Activated T-helper 2 cell treated with anti-CD3 and anti-CD28 coated beads, Interferon-gamma antibody, Interleukin-2, Interleukin-4, amounts not matched to agents 10 μg/mL and 5 μg/mL and 100 μg/mL, durations not matched to agents 14 hours and 24 hours and 36 hours (primary cell): Measurements from ENCODE around the gene TMEM61. TPM values are rescaled to one million over a fixed set of nuclear protein-coding genes. Genes with fewer than 3 reads are reported as not detected.

ENCODE experiments used
- total RNA-seq: library from RNA; stranded (reverse); gene quantifications from 2 replicates; pipeline ENCODE4 v1.2.3, GENCODE V29; 2022

The TMEM61 gene
- total RNA-seq, 1 donor from 2014 or later: 0.16 TPM

Other genes starting within 250 kb of the TMEM61 start
- gene PARS2, start 216.1 kb upstream of the TMEM61 start, total RNA-seq: 6.1 and 6.4 TPM in 2 replicates
- gene TTC22, start 179.3 kb upstream of the TMEM61 start, total RNA-seq: 0.76 and 1.3 TPM in 2 replicates
- 223 and 231 TPM in 2 replicates for gene DHCR24, start 93.4 kb upstream of the TMEM61 start, total RNA-seq
- gene BSND, start 18.3 kb downstream of the TMEM61 start, total RNA-seq: not detected in 2 replicates
- 0.05 and 0.07 TPM in 2 replicates for gene PCSK9, start 58.9 kb downstream of the TMEM61 start, total RNA-seq
- 42.6 and 44.0 TPM in 2 replicates for gene USP24, start 234.7 kb downstream of the TMEM61 start, total RNA-seq